Kidney glomerular epithelial cell (primary cell): ENCODE data around the gene MRTFB.
"Not testable (repeated sequence)": the region's sequence is repeated elsewhere in the genome, so short reads cannot be mapped to it uniquely, and the experiment has no call there.

ENCODE experiments used
- DNase-seq: peaks from one replicate; lab custom pipeline; 2025; lab: John Stamatoyannopoulos, UW

MRTFB gene

GRCh38 chr16:14105760-14106375 is 34.7 kb downstream of the MRTFB start:
- DNase-seq = no peak

DNA sequence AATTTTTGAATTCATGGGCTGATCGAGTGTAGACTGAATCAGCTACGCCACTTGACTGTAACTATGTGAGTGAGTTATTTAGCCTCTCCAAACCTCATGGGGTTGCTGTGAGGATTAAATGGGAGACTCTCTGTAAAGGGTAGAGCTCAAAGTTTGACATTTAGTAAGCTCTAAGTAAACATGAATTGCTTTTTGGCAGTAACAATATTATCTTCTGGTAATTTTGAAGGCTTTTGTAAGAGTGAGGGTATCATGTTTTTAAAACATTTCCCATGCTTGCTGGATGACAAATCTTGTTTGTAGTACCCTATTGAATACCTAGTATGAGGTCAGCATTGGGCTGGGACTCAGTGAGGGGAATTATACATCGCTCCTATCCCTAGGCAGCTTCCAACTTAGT is 35.3 kb downstream of the MRTFB start:
- no peak for DNase-seq

DNA sequence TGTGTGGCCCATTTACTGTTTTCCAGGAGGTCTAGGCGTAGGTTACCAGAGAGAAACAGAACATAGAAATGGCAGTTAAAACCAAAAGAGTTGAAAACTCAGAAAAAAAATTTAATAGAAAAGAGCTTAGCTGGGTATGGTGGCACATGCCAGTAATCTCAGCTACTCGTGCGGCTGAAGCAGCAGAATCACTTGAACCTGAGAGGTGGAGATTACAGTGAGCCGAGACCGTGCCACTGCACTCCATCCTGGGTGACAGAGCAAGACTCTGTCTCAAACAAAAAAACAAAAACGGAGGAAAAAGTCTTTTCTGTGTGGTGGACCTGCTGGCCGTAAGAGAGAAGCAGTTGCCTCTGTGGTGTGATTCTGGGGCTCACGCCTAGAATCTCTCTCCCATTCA is 35.8 kb downstream of the MRTFB start:
- DNase-seq = no peak

DNA sequence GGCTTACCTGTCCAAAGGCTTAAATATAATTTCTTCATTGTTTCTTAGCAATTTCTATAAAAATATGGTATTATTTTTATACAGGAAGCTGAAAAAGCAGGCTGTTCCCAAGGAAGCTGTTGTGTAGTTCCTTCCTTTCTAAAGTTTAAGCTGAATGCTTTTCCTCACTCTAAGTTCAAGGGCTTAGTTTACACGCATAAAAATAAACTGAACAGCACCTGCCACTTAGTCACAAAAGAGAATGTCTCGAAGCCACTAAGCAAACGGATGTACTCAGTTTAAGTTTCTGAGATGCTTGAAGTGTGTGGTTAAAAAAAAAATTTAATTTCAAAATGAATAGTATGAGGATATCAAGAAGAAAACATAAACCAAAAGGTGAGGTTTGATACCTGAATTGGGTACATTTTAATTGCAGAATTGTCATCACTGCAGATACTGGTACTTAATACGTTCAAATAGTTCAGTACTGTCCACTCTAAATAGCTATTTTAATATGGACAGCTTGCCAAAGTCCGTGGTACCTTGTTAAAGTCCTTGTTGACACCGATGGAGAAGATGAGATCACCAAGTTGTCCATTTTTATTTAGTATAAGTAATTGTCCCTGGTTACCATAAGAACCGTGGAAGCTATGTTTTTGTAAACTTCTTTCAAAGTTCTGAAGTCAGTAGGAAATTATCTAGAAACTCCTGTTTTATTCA is 38.1 kb downstream of the MRTFB start:
- no peak for DNase-seq

DNA sequence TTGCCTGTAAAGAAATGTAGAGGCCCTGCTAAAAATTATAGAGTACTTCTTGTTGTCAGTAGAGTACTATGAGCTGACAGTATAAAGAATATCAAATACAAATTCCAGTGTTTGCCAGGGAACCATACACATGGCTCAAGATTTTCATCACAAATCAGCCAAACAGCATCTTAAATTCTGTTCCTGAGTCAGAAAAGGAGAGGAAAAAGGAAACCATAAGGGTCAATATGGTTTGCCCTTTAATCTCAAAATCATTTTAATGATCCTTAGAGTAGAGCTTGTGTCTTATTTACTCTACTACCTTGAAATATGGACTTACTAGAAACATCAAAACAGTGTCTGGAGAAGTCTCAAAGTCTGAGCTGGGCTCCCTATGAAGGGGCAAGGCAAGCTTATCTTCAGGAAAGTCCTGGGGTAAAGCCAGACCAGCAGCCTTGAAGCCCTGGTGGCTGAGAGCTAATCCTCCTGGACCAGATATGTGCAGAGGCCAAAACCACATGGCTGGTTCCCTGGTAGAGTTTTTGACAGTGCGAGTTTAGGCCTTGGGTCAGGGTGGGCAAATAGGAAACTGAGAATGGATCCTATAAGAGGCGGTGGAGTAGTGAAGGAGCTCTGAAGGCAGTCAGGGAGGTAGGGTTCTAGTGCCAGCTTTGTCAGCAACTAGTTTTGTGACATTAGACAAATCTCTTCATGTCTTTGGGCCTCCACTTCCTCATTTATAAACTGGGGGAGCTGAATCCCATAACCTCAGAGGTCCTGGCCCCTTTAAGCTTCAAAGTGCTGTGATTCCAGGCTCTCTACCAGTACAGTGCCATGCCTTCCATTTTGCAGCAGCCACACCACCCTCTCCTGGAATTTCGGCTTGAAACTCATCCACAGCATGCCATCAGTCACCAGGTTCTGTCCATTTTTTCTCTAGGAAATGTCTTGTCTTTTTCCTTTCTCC is 38.9 kb downstream of the MRTFB start:
- DNase-seq = no peak

- DNase-seq = no peak
Observed at GRCh38 chr16:14110728-14111251, 39.7 kb downstream of the MRTFB start.

- DNase-seq = no peak
Observed at GRCh38 chr16:14111713-14112538, 40.8 kb downstream of the MRTFB start.

DNA sequence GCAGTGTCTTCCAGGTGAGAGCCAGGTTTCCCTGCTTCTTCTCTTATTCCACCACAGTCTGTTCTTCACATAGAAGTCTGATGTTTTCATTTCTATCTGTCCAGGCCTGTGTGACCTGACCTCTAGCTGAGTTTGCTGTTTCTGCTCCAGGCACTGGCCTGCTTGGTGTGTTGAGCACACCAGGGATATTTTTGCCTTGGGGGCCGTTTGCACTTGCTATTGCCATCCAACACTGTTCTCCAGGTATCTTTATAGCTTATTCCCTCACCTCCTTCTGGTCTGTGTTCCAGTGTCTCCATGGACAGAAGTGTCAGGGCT is 41.4 kb downstream of the MRTFB start:
- no peak for DNase-seq

GRCh38 chr16:14113344-14113743 is 42.2 kb downstream of the MRTFB start:
- no peak for DNase-seq

GRCh38 chr16:14117051-14117450 is 45.9 kb downstream of the MRTFB start:
- no peak for DNase-seq

DNA sequence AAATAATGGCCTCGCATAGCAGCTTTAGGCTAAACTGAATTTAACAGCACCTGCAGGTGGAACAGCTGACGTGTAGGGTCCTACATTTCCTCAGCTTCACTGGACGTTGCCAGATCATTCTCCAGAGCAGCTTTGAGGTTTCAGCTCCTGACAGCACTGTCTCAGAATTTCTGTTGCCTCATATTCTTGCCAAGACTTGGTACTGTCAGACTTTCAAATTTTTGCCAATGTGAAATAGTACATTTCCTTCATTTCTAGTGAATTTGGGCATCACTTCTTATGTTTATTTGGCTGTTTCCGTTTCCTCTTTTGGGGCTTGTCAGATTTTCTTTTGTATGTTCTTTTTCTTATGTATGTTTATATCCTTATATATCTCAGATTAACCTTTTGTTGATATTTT is 48.7 kb downstream of the MRTFB start:
- no peak for DNase-seq

DNA sequence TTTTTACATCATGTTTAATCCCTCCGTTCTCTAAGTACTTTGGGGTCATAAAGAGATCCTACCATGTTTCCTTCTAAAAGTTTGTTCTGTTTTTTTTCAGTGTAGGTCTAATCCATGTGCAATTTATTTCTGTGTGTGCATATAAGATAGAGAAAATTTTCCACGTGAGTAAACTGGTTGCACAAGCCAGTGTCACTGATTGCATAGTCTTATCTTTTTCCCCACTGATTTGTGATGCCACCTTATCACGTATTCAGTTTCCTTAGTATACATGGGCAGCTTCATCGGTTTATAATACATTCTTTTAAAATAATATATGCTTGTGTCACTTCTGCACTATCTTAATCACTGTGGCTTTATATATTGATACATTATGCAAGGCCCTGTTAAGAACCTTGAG is 49.2 kb downstream of the MRTFB start:
- no peak for DNase-seq

DNA sequence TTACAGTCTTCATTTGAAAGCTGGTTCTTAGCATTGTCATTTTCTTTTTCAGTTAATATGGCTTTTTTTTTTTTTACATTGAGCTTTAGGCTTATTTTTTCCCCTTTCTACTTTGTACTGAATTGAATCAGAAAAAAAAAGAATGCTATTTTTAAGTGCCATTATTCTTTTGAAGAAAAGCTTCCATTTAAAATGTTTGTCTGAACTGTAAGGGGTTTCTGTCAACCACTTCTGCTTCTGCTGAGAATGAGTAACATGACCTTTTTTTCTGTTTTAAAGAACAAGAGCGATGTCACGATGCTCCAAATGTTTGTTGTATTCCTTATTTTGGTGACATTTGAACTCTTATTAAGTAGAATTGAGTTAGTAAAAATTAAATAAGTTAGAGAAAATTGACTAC is 50.0 kb downstream of the MRTFB start:
- DNase-seq = no peak

GRCh38 chr16:14121872-14122271 is 50.8 kb downstream of the MRTFB start:
- DNase-seq = no peak

- not testable (repeated sequence) for DNase-seq
Observed at GRCh38 chr16:14122430-14122829, 51.3 kb downstream of the MRTFB start.

DNA sequence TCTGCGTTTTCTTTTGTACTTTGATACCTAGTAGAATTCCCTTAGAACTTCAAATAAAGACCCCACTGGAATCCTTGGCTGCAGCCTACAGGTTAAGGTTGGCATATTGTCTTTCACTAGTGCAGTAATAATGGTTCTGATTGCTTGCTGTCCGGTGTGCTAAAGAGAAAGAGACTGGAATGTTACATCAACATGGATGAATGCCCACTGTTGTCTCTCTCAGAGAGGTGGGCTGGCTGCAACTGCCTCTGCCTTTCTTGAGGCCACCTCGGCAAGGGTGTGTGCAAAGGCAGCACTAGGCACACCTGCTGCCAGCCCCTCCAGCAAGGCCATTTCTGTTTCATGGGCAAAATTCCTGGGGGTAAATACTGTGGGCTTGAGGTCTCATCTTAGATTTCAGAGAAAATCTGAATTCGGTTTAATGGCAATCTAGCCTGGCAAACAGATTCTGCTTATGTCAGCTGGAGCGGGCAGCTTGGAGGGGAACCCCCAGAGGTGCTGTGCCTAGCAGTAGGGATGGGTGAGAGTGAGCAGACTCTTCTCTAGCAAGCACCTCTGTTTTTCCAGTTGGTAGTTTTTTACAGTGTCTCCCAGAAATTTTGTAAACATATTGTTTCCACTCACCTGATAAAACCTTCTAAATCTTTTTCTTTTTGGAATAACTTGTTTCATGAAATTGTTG is 54.0 kb downstream of the MRTFB start:
- peak; percentile 3 for DNase-seq

DNA sequence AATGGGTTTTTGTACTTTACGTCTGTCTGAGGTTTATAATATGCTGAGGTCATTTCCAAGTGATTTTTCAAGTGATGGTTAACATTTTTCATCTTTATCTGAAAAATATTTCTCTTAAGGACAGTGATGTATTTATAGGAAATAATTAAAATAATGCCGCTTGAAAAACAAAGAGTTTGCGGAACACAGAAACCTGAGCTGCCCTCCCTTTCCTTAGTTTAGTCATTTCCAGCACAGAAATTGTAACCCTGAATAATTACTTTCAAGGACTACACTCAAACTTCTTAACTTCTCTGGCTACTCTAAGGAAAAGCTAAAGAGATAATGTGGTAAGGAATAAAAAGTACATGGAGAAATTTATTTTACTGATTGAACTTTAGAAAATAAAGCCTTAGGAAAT is 54.6 kb downstream of the MRTFB start:
- DNase-seq = no peak

- no peak for DNase-seq
Observed at GRCh38 chr16:14128097-14128496, 57.0 kb downstream of the MRTFB start.

- no peak for DNase-seq
Observed at GRCh38 chr16:14129502-14129901, 58.4 kb downstream of the MRTFB start.

GRCh38 chr16:14131774-14132695 is 60.9 kb downstream of the MRTFB start:
- DNase-seq = no peak
